SK-N-SH (cell line): ENCODE data around the gene SLC25A18. TPM values are rescaled to one million over a fixed set of nuclear protein-coding genes. Genes with fewer than 3 reads are reported as not detected.

ENCODE experiments used
- CTCF ChIA-PET: fragments of 300-600, 350-600 bp; formaldehyde crosslinking; extraction: SDS; loops from one replicate; lab custom pipeline; 2021; lab: Yijun Ruan, JAX
- POLR2A ChIA-PET: fragments of 350-600 bp; sonication (Branson Sonifier 250); formaldehyde crosslinking; extraction: SDS; loops from one replicate; lab custom pipeline; 2020; ENCODE audit warnings: antibody characterized with exemption, inconsistent platforms; lab: Yijun Ruan, JAX
- DNase-seq: peaks from one replicate; pipeline ENCODE4 v3.0.0; 2012
- H2AFZ ChIP-seq: fragments of 200-600 bp; sonication (generic); 2 replicates; pipeline ENCODE4 v1.8.1; 2016; ENCODE audit warnings: antibody characterized with exemption, mild to moderate bottlenecking, low read depth
- H3F3A ChIP-seq: fragments of 200-600 bp; sonication (generic); replicated peaks from 2 replicates; pipeline ENCODE3; 2016; ENCODE audit warnings: antibody characterized with exemption, mild to moderate bottlenecking; ENCODE audit not compliant: insufficient read depth
- H3K27ac ChIP-seq, 2 experiments: fragments of 200-500 bp in 1 of 2; fragments of 200-600 bp in 1 of 2; sonication (Bioruptor generic) in 1 of 2; sonication (generic), shearing (Covaris generic) in 1 of 2; 2 replicates each; pipeline versions ENCODE4 v1.5.1 to v1.6.1; 2014 to 2016; ENCODE audit warnings: low read depth in 2 of 2, inconsistent platforms in 1 of 2, low read length in 1 of 2, mild to moderate bottlenecking in 1 of 2, mixed read lengths in 1 of 2
- H3K27me3 ChIP-seq: fragments of 200-600 bp; sonication (generic), shearing (Covaris generic); 2 replicates; pipeline ENCODE4 v1.6.1; 2016; ENCODE audit warnings: mixed run types; ENCODE audit not compliant: insufficient read depth
- H3K36me3 ChIP-seq, 2 experiments: fragments of 200-500 bp in 1 of 2; fragments of 200-600 bp in 1 of 2; sonication (Bioruptor generic) in 1 of 2; sonication (generic) in 1 of 2; replicated peaks in 1 of 2; 2 replicates each; pipeline versions ENCODE3 to v1.5.1; 2014 to 2016; ENCODE audit warnings: low read length in 1 of 2, mild to moderate bottlenecking in 1 of 2; ENCODE audit not compliant: insufficient read depth in 2 of 2, control insufficient read depth in 1 of 2
- H3K4me1 ChIP-seq, 2 experiments: fragments of 200-500 bp in 1 of 2; fragments of 200-600 bp in 1 of 2; sonication (Bioruptor generic) in 1 of 2; sonication (generic), shearing (Covaris generic) in 1 of 2; 2 replicates each; pipeline versions ENCODE4 v1.5.1 to v1.6.1; 2014 to 2016; ENCODE audit warnings: low read depth in 1 of 2, low read length in 1 of 2, mixed run types in 1 of 2; ENCODE audit not compliant: insufficient read depth in 2 of 2, control insufficient read depth in 1 of 2
- H3K4me2 ChIP-seq: fragments of 200-600 bp; sonication (generic), shearing (Covaris generic); 2 replicates; pipeline ENCODE4 v1.6.1; 2017; ENCODE audit warnings: mixed run types
- H3K4me3 ChIP-seq, 2 experiments: fragments of 200-500 bp in 1 of 2; fragments of 200-600 bp in 1 of 2; sonication (Bioruptor generic) in 1 of 2; sonication (generic), shearing (Covaris generic) in 1 of 2; 2 replicates each; pipeline versions ENCODE4 v1.5.1 to v1.8.1; 2014 to 2016; ENCODE audit warnings: low read depth in 2 of 2, inconsistent platforms in 1 of 2, low read length in 1 of 2, mild to moderate bottlenecking in 1 of 2, mixed read lengths in 1 of 2, moderate library complexity in 1 of 2
- H3K79me2 ChIP-seq: fragments of 200-600 bp; sonication (generic); 2 replicates; pipeline ENCODE4 v1.8.1; 2017; ENCODE audit warnings: mild to moderate bottlenecking; ENCODE audit not compliant: insufficient read depth
- H3K9ac ChIP-seq: fragments of 200-600 bp; sonication (generic); 2 replicates; pipeline ENCODE4 v1.6.1; 2017; ENCODE audit warnings: mixed run types
- H3K9me2 ChIP-seq: fragments of 200-600 bp; sonication (generic); 2 replicates; pipeline ENCODE4 v1.6.1; 2017; ENCODE audit warnings: mixed run types
- H3K9me3 ChIP-seq: fragments of 200-600 bp; sonication (generic); 2 replicates; pipeline ENCODE4 v1.6.1; 2017; ENCODE audit warnings: mixed run types, mild to moderate bottlenecking, moderate library complexity
- H4K20me1 ChIP-seq: fragments of 200-600 bp; sonication (generic); 2 replicates; pipeline ENCODE4 v1.6.1; 2017; ENCODE audit warnings: mild to moderate bottlenecking, mixed run types; ENCODE audit not compliant: insufficient read depth
- CHD2 ChIP-seq: fragments of 150-350 bp; IDR thresholded peaks from 2 replicates; pipeline ENCODE4 v1.6.1; 2018; ENCODE audit warnings: low read length; ENCODE audit not compliant: partially characterized antibody
- FOSL2 ChIP-seq: IDR thresholded peaks from 2 replicates; pipeline ENCODE4 v1.4.0; 2012; ENCODE audit warnings: low read depth, mild to moderate bottlenecking, moderate library complexity, borderline replicate concordance
- MEF2A ChIP-seq: IDR thresholded peaks from 2 replicates; pipeline ENCODE4 v1.4.0; 2012; ENCODE audit warnings: low read depth, borderline replicate concordance
- MXI1 ChIP-seq: IDR thresholded peaks from 2 replicates; pipeline ENCODE4 v1.6.1; 2012; ENCODE audit warnings: mild to moderate bottlenecking, low read depth, low read length, improper control_type of control experiment
- NFIC ChIP-seq: IDR thresholded peaks from 2 replicates; pipeline ENCODE4 v1.4.0; 2012; ENCODE audit warnings: borderline replicate concordance
- POLR2AphosphoS5 ChIP-seq: IDR thresholded peaks from 2 replicates; pipeline ENCODE4 v1.6.1; 2012; ENCODE audit warnings: low read depth, low read length
- SIN3A ChIP-seq: IDR thresholded peaks from 2 replicates; pipeline ENCODE4 v1.6.1; 2012; ENCODE audit warnings: low read depth, mild to moderate bottlenecking, low read length, moderate library complexity, borderline replicate concordance
- WGBS: methylation state at CpG from one replicate; pipeline ENCODE4 v1.1.6; 2017; ENCODE audit warnings: low lambda C conversion rate; 5-methylcytosine and 5-hydroxymethylcytosine counted together
- polyA plus RNA-seq, 3 experiments: library from polyadenylated mRNA; depleted of rRNA; stranded (reverse); fragments of >200 nt; gene quantifications; 2 replicates each; pipeline ENCODE4 v1.2.3, GENCODE V29; 2012
- TF ChIP-seq, protein P1 (sequence below): IDR thresholded peaks from 2 replicates; pipeline ENCODE4 v1.4.0; 2012; ENCODE audit warnings: low read depth
- TF ChIP-seq, protein P2 (sequence below): IDR thresholded peaks from 2 replicates; pipeline ENCODE4 v1.6.1; 2012; ENCODE audit warnings: mild to moderate bottlenecking, low read depth, low read length, moderate library complexity
- TF ChIP-seq, protein P3 (sequence below): fragments of 150-350 bp; IDR thresholded peaks from 2 replicates; pipeline ENCODE4 v1.6.1; 2017; ENCODE audit warnings: antibody characterized with exemption, low read length, low read depth, borderline replicate concordance
- TF ChIP-seq, protein P4 (sequence below): IDR thresholded peaks from 2 replicates; pipeline ENCODE4; 2012
- TF ChIP-seq, protein P5 (sequence below): IDR thresholded peaks from 2 replicates; pipeline ENCODE4 v1.4.0; 2012; ENCODE audit warnings: low read depth, borderline replicate concordance
- TF ChIP-seq, protein P6 (sequence below): IDR thresholded peaks from 2 replicates; pipeline ENCODE4 v1.4.0; 2012; ENCODE audit warnings: low read depth, borderline replicate concordance

The SLC25A18 gene
- polyA plus RNA-seq, 1 of the 3 experiments (the other 2 are of a cell fraction) = 0.02 TPM

DNA sequence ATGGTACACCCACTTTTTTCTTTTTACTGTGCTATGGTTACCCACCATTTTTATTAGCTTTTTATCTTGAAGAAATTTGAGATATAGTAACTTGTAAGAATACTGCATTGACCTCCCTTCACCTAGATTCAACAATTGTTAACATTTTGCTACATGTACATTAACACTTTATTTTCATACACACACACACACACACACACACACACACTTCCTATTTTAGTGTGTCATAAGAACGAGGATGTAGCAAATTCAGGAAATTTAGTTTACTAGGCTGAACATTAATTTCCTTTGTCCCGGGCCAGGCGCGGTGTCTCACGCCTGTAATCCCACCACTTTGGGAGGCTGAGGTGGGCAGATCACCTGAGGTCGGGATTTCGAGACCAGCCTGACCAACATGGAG is 66.3 kb downstream of the SLC25A18 start:
- Histone ChIP-seq H3K27me3 (no peaks in the 10 kb centered on the region), H3K79me2 (peaks cover 57% of the 10 kb centered on the region), H3K9me2 (no peaks in the 10 kb centered on the region), H3K9ac (peak overlapping the region; percentile 98; the same call in 1 of the 2 replicates), H3K36me3 (peaks cover 0 to 10% of the 10 kb centered on the region in 2 experiments), H3F3A (peaks cover 35% of the 10 kb centered on the region), H3K4me3 (peak overlapping the region in 1 of 2 experiments; percentile 98; a peak in 1 of 4 replicates), H3K27ac (peak overlapping the region in 1 of 2 experiments; percentile 89; a peak in 1 of 4 replicates), H2AFZ (peak overlapping the region; percentile 20; the same call in 1 of the 2 replicates), H3K4me1 (peaks cover 0 to 20% of the 10 kb centered on the region in 2 experiments; a peak in 1 of 4 replicates), H4K20me1 (peaks cover 8% of the 10 kb centered on the region)
- no peak for DNase-seq
- WGBS = 93% methylated on average over 7 of the region's 7 CpGs
- ChIA-PET POLR2A (no interaction called here), CTCF (no interaction called here)
- TF ChIP-seq MEF2A (no peak), MXI1 (no peak), CHD2 (no peak), POLR2AphosphoS5 (no peak), FOSL2 (no peak), NFIC (no peak), SIN3A (no peak)
- TF ChIP-seq, protein P1, sequence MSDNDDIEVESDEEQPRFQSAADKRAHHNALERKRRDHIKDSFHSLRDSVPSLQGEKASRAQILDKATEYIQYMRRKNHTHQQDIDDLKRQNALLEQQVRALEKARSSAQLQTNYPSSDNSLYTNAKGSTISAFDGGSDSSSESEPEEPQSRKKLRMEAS = no peak
- TF ChIP-seq, protein P2, sequence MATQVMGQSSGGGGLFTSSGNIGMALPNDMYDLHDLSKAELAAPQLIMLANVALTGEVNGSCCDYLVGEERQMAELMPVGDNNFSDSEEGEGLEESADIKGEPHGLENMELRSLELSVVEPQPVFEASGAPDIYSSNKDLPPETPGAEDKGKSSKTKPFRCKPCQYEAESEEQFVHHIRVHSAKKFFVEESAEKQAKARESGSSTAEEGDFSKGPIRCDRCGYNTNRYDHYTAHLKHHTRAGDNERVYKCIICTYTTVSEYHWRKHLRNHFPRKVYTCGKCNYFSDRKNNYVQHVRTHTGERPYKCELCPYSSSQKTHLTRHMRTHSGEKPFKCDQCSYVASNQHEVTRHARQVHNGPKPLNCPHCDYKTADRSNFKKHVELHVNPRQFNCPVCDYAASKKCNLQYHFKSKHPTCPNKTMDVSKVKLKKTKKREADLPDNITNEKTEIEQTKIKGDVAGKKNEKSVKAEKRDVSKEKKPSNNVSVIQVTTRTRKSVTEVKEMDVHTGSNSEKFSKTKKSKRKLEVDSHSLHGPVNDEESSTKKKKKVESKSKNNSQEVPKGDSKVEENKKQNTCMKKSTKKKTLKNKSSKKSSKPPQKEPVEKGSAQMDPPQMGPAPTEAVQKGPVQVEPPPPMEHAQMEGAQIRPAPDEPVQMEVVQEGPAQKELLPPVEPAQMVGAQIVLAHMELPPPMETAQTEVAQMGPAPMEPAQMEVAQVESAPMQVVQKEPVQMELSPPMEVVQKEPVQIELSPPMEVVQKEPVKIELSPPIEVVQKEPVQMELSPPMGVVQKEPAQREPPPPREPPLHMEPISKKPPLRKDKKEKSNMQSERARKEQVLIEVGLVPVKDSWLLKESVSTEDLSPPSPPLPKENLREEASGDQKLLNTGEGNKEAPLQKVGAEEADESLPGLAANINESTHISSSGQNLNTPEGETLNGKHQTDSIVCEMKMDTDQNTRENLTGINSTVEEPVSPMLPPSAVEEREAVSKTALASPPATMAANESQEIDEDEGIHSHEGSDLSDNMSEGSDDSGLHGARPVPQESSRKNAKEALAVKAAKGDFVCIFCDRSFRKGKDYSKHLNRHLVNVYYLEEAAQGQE = no peak
- TF ChIP-seq, protein P3, sequence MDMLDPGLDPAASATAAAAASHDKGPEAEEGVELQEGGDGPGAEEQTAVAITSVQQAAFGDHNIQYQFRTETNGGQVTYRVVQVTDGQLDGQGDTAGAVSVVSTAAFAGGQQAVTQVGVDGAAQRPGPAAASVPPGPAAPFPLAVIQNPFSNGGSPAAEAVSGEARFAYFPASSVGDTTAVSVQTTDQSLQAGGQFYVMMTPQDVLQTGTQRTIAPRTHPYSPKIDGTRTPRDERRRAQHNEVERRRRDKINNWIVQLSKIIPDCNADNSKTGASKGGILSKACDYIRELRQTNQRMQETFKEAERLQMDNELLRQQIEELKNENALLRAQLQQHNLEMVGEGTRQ = no peak
- TF ChIP-seq, protein P4, sequence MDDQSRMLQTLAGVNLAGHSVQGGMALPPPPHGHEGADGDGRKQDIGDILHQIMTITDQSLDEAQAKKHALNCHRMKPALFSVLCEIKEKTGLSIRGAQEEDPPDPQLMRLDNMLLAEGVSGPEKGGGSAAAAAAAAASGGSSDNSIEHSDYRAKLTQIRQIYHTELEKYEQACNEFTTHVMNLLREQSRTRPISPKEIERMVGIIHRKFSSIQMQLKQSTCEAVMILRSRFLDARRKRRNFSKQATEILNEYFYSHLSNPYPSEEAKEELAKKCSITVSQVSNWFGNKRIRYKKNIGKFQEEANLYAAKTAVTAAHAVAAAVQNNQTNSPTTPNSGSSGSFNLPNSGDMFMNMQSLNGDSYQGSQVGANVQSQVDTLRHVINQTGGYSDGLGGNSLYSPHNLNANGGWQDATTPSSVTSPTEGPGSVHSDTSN = no peak
- TF ChIP-seq, protein P5, sequence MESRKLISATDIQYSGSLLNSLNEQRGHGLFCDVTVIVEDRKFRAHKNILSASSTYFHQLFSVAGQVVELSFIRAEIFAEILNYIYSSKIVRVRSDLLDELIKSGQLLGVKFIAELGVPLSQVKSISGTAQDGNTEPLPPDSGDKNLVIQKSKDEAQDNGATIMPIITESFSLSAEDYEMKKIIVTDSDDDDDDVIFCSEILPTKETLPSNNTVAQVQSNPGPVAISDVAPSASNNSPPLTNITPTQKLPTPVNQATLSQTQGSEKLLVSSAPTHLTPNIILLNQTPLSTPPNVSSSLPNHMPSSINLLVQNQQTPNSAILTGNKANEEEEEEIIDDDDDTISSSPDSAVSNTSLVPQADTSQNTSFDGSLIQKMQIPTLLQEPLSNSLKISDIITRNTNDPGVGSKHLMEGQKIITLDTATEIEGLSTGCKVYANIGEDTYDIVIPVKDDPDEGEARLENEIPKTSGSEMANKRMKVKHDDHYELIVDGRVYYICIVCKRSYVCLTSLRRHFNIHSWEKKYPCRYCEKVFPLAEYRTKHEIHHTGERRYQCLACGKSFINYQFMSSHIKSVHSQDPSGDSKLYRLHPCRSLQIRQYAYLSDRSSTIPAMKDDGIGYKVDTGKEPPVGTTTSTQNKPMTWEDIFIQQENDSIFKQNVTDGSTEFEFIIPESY = no peak
- TF ChIP-seq, protein P6, sequence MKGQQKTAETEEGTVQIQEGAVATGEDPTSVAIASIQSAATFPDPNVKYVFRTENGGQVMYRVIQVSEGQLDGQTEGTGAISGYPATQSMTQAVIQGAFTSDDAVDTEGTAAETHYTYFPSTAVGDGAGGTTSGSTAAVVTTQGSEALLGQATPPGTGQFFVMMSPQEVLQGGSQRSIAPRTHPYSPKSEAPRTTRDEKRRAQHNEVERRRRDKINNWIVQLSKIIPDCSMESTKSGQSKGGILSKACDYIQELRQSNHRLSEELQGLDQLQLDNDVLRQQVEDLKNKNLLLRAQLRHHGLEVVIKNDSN = no peak
- TF ChIP-seq, all 33 proteins: peak for 0
- no peaks in the 10 kb centered on the region for H3K9me3 ChIP-seq
- peak overlapping the region; percentile 91 for H3K4me2 ChIP-seq
